ENCODE results near the gene DNAJA1. TPM values are rescaled to one million over a fixed set of nuclear protein-coding genes. Genes with fewer than 3 reads are reported as not detected.

DNAJA1 gene
- total RNA-seq, 2 donors from 2014 or later = 60.5 to 112 TPM

- H3K4me1 ChIP-seq (ENCODE audit: control insufficient read depth in 1 of 2, low read depth in 2 of 2) = no peaks in the 10 kb centered on the region
- H3K9me3 ChIP-seq = no peaks in the 10 kb centered on the region
- no peaks in the 10 kb centered on the region for H3K27me3 ChIP-seq (replicated peaks; ENCODE audit: insufficient read depth)
- no peak overlapping the region for H3K27ac ChIP-seq
- ATAC-seq (ENCODE audit: insufficient number of reproducible peaks, low FRiP score, low read depth) (no peak), DNase-seq (ENCODE audit: low spot score) (no peak)
- H3K4me3 ChIP-seq = no peak overlapping the region
- no peaks in the 10 kb centered on the region for H3K36me3 ChIP-seq
- no peak for TF ChIP-seq CTCF (IDR thresholded peaks at IDR 0.05)
These were observed 11.0 kb upstream of the DNAJA1 start for GRCh38 chr9:33013962-33014664.

- H3K27ac ChIP-seq = no peak overlapping the region
- TF ChIP-seq CTCF (IDR thresholded peaks at IDR 0.05) = no peak
- DNase-seq (ENCODE audit: low spot score) (no peak), ATAC-seq (ENCODE audit: insufficient number of reproducible peaks, low FRiP score, low read depth) (peak; percentile 43)
- no peaks in the 10 kb centered on the region for H3K9me3 ChIP-seq
- no peaks in the 10 kb centered on the region for H3K36me3 ChIP-seq
- H3K27me3 ChIP-seq (replicated peaks; ENCODE audit: insufficient read depth) = no peaks in the 10 kb centered on the region
- H3K4me3 ChIP-seq = no peak overlapping the region
- H3K4me1 ChIP-seq (ENCODE audit: control insufficient read depth in 1 of 2, low read depth in 2 of 2) = no peaks in the 10 kb centered on the region
These were observed 10.4 kb upstream of the DNAJA1 start for GRCh38 chr9:33014665-33015014.

GRCh38 chr9:33017283-33018041 is 7.6 kb upstream of the DNAJA1 start:
- no peak for ATAC-seq (ENCODE audit: insufficient number of reproducible peaks, low FRiP score, low read depth)
- no peak for DNase-seq (ENCODE audit: low spot score)
- H3K36me3 ChIP-seq = no peaks in the 10 kb centered on the region
- no peaks in the 10 kb centered on the region for H3K27me3 ChIP-seq (replicated peaks; ENCODE audit: insufficient read depth)
- no peak overlapping the region for H3K4me3 ChIP-seq
- no peak overlapping the region for H3K27ac ChIP-seq
- no peak for TF ChIP-seq CTCF (IDR thresholded peaks at IDR 0.05)
- H3K4me1 ChIP-seq (ENCODE audit: control insufficient read depth in 1 of 2, low read depth in 2 of 2) = peaks cover 0 to 3% of the 10 kb centered on the region in 2 donors
- no peaks in the 10 kb centered on the region for H3K9me3 ChIP-seq

GRCh38 chr9:33019797-33020196 is 5.3 kb upstream of the DNAJA1 start:
- Histone ChIP-seq H3K4me3 (no peak overlapping the region), H3K9me3 (no peaks in the 10 kb centered on the region), H3K4me1 (ENCODE audit: control insufficient read depth in 1 of 2, low read depth in 2 of 2) (peaks cover 5 to 22% of the 10 kb centered on the region in 2 donors), H3K27ac (no peak overlapping the region), H3K27me3 (replicated peaks; ENCODE audit: insufficient read depth) (no peaks in the 10 kb centered on the region), H3K36me3 (no peaks in the 10 kb centered on the region)
- ATAC-seq (ENCODE audit: insufficient number of reproducible peaks, low FRiP score, low read depth) (no peak), DNase-seq (ENCODE audit: low spot score) (no peak)
- TF ChIP-seq CTCF (IDR thresholded peaks at IDR 0.05) = no peak

- Histone ChIP-seq H3K27ac (no peak overlapping the region), H3K4me1 (ENCODE audit: control insufficient read depth in 1 of 2, low read depth in 2 of 2) (peaks cover 5 to 35% of the 10 kb centered on the region in 2 donors)
These were observed 2.8 kb upstream of the DNAJA1 start for GRCh38 chr9:33022303-33022702.

More at GRCh38 chr9:33022303-33022702, 2.8 kb upstream of the DNAJA1 start:
- Histone ChIP-seq H3K9me3 (no peaks in the 10 kb centered on the region), H3K36me3 (no peaks in the 10 kb centered on the region), H3K4me3 (no peak overlapping the region), H3K27me3 (replicated peaks; ENCODE audit: insufficient read depth) (no peaks in the 10 kb centered on the region)
- no peak for DNase-seq (ENCODE audit: low spot score)
- TF ChIP-seq CTCF (IDR thresholded peaks at IDR 0.05) = no peak
- no peak for ATAC-seq (ENCODE audit: insufficient number of reproducible peaks, low FRiP score, low read depth)
